ENCODE measurements around the gene RNF167.

The RNF167 gene

GRCh38 chr17:4965311-4965986 is 25.4 kb downstream of the RNF167 start:
- Mint-ChIP-seq H3K27me3 (no peaks in the 10 kb centered on the region), H3K4me1 (peaks cover 18% of the 10 kb centered on the region), H3K9me3 (no peaks in the 10 kb centered on the region), H3K4me3 (peak overlapping the region; percentile 41), H3K36me3 (peaks cover 23% of the 10 kb centered on the region), H3K27ac (peak overlapping the region; percentile 52)
- DNase-seq, result no peak
- CTCF ChIA-PET, result interaction anchor here (0.6 to 1.3 kb wide), 4 partner anchors 8 to 839 kb away, joined by 3 to 10 read pairs (median 3); partner anchors contain the start of genes RNF167 and SLC25A11

GRCh38 chr17:4966844-4967538 is 26.9 kb downstream of the RNF167 start:
- Mint-ChIP-seq H3K27me3 (no peaks in the 10 kb centered on the region), H3K4me3 (no peak overlapping the region), H3K36me3 (peaks cover 26% of the 10 kb centered on the region), H3K4me1 (peaks cover 24% of the 10 kb centered on the region), H3K9me3 (no peaks in the 10 kb centered on the region), H3K27ac (peak overlapping the region; percentile 78)
- CTCF ChIA-PET, result interaction anchor here (0.6 to 2.8 kb wide), 12 partner anchors 12 to 95 kb away, joined by 3 to 21 read pairs (median 4); partner anchors contain the start of genes CHRNE, PFN1, RNF167 and SLC25A11
- peak; percentile 98 for DNase-seq

GRCh38 chr17:4967539-4968485 is 27.7 kb downstream of the RNF167 start, which contains the start of gene SPAG7:
Gene SPAG7, minus strand, starts transcription at chr17:4967817. Its CDS starts 13 bp downstream, at chr17:4967804.
- H3K27ac Mint-ChIP-seq, result peak within 1 kb of the TSS; percentile 78
- DNase-seq, result peak; percentile 94
- peaks cover 30% of the 10 kb centered on the region for H3K36me3 Mint-ChIP-seq
- H3K4me1 Mint-ChIP-seq, result peaks cover 24% of the 10 kb centered on the region
- no peaks in the 10 kb centered on the region for H3K27me3 Mint-ChIP-seq
- H3K4me3 Mint-ChIP-seq, result no peak within 1 kb of the TSS
- CTCF ChIA-PET, result interaction anchor here (0.6 to 2.8 kb wide), 12 partner anchors 12 to 94 kb away, joined by 3 to 21 read pairs (median 4); partner anchors contain the start of genes CHRNE, PFN1, RNF167 and SLC25A11
- no peaks in the 10 kb centered on the region for H3K9me3 Mint-ChIP-seq

- CTCF ChIA-PET, result interaction anchor here (2.0 to 4.0 kb wide), 4 partner anchors 13 to 59 kb away, joined by 9 to 21 read pairs (median 14); partner anchors contain the start of genes CAMTA2, RNF167 and SLC25A11
- Mint-ChIP-seq H3K4me3 (no peak overlapping the region), H3K27me3 (no peaks in the 10 kb centered on the region), H3K27ac (no peak overlapping the region), H3K36me3 (peaks cover 32% of the 10 kb centered on the region), H3K4me1 (peaks cover 20% of the 10 kb centered on the region), H3K9me3 (no peaks in the 10 kb centered on the region)
- DNase-seq, result no peak
Measured at GRCh38 chr17:4968486-4969046, 28.5 kb downstream of the RNF167 start.

GRCh38 chr17:4969047-4969550 is 29.0 kb downstream of the RNF167 start:
- no peak overlapping the region for H3K27ac Mint-ChIP-seq
- CTCF ChIA-PET, result interaction anchor here (2.8 to 4.0 kb wide), 2 partner anchors 14 to 18 kb away, joined by 17 to 21 read pairs; partner anchors contain the start of gene CAMTA2
- DNase-seq, result no peak

GRCh38 chr17:4969551-4970173 is 29.6 kb downstream of the RNF167 start:
- Mint-ChIP-seq H3K27me3 (no peaks in the 10 kb centered on the region), H3K36me3 (peaks cover 41% of the 10 kb centered on the region), H3K27ac (no peak overlapping the region), H3K9me3 (no peaks in the 10 kb centered on the region), H3K4me3 (no peak overlapping the region), H3K4me1 (peaks cover 20% of the 10 kb centered on the region)
- no peak for DNase-seq
- CTCF ChIA-PET, result interaction anchor here (0.9 to 4.0 kb wide), 3 partner anchors 11 to 17 kb away, joined by 3 to 17 read pairs (median 4); partner anchors contain the start of gene CAMTA2

More at GRCh38 chr17:4969047-4969550, 29.0 kb downstream of the RNF167 start:
- H3K4me3 Mint-ChIP-seq, result no peak overlapping the region
- H3K4me1 Mint-ChIP-seq, result peaks cover 20% of the 10 kb centered on the region
- no peaks in the 10 kb centered on the region for H3K27me3 Mint-ChIP-seq
- no peaks in the 10 kb centered on the region for H3K9me3 Mint-ChIP-seq
- peaks cover 36% of the 10 kb centered on the region for H3K36me3 Mint-ChIP-seq

GRCh38 chr17:4970273-4970672 is 30.2 kb downstream of the RNF167 start:
- DNase-seq, result no peak
- Mint-ChIP-seq H3K4me1 (peaks cover 18% of the 10 kb centered on the region), H3K9me3 (no peaks in the 10 kb centered on the region), H3K27ac (no peak overlapping the region), H3K27me3 (no peaks in the 10 kb centered on the region), H3K4me3 (no peak overlapping the region), H3K36me3 (peaks cover 42% of the 10 kb centered on the region)
- CTCF ChIA-PET, result interaction anchor here (0.9 to 4.0 kb wide), 4 partner anchors 10 to 61 kb away, joined by 3 to 17 read pairs (median 5); partner anchors contain the start of gene CAMTA2

- Mint-ChIP-seq H3K27me3 (no peaks in the 10 kb centered on the region), H3K36me3 (peaks cover 37% of the 10 kb centered on the region), H3K4me3 (no peak overlapping the region), H3K4me1 (peaks cover 7% of the 10 kb centered on the region), H3K9me3 (no peaks in the 10 kb centered on the region), H3K27ac (no peak overlapping the region)
- DNase-seq, result no peak
- CTCF ChIA-PET, result interaction anchor here (1.0 to 4.0 kb wide), 2 partner anchors 8 to 15 kb away, joined by 4 to 17 read pairs; partner anchors contain the start of gene CAMTA2
Measured at GRCh38 chr17:4971826-4972225, 31.8 kb downstream of the RNF167 start.

- peaks cover 42% of the 10 kb centered on the region for H3K36me3 Mint-ChIP-seq
Measured at GRCh38 chr17:4972322-4972721, 32.3 kb downstream of the RNF167 start.

GRCh38 chr17:4972752-4973151 is 32.7 kb downstream of the RNF167 start:
- CTCF ChIA-PET, result no interaction called here
- H3K36me3 Mint-ChIP-seq, result peaks cover 46% of the 10 kb centered on the region
- H3K4me1 Mint-ChIP-seq, result peaks cover 7% of the 10 kb centered on the region
- no peaks in the 10 kb centered on the region for H3K27me3 Mint-ChIP-seq
- DNase-seq, result no peak
- H3K9me3 Mint-ChIP-seq, result no peaks in the 10 kb centered on the region
- no peak overlapping the region for H3K4me3 Mint-ChIP-seq
- no peak overlapping the region for H3K27ac Mint-ChIP-seq

More at GRCh38 chr17:4972322-4972721, 32.3 kb downstream of the RNF167 start:
- no peak for DNase-seq
- H3K4me3 Mint-ChIP-seq, result no peak overlapping the region
- H3K9me3 Mint-ChIP-seq, result no peaks in the 10 kb centered on the region
- H3K27ac Mint-ChIP-seq, result no peak overlapping the region
- CTCF ChIA-PET, result interaction anchor here (1.0 to 4.0 kb wide), 2 partner anchors 8 to 15 kb away, joined by 4 to 17 read pairs; partner anchors contain the start of gene CAMTA2
- H3K4me1 Mint-ChIP-seq, result peaks cover 7% of the 10 kb centered on the region
- H3K27me3 Mint-ChIP-seq, result no peaks in the 10 kb centered on the region

GRCh38 chr17:4973256-4974114 is 33.4 kb downstream of the RNF167 start:
- no peaks in the 10 kb centered on the region for H3K9me3 Mint-ChIP-seq
- peaks cover 48% of the 10 kb centered on the region for H3K36me3 Mint-ChIP-seq
- no peak overlapping the region for H3K4me3 Mint-ChIP-seq
- CTCF ChIA-PET, result interaction anchor here (1.0 kb wide), 1 partner anchor 64 kb away, joined by 3 read pairs; no protein-coding TSS in a partner anchor
- H3K27me3 Mint-ChIP-seq, result no peaks in the 10 kb centered on the region
- H3K4me1 Mint-ChIP-seq, result peaks cover 7% of the 10 kb centered on the region
- H3K27ac Mint-ChIP-seq, result peak overlapping the region; percentile 44
- no peak for DNase-seq

Measured in activated naive CD4-positive, alpha-beta T cell treated with anti-CD3 and anti-CD28 coated beads, Interleukin-2, amount 10 ng/mL, durations not matched to agents 7 days and 5 days (primary cell).